ENCODE data around the gene ZNF23.

Gene ZNF23

DNA sequence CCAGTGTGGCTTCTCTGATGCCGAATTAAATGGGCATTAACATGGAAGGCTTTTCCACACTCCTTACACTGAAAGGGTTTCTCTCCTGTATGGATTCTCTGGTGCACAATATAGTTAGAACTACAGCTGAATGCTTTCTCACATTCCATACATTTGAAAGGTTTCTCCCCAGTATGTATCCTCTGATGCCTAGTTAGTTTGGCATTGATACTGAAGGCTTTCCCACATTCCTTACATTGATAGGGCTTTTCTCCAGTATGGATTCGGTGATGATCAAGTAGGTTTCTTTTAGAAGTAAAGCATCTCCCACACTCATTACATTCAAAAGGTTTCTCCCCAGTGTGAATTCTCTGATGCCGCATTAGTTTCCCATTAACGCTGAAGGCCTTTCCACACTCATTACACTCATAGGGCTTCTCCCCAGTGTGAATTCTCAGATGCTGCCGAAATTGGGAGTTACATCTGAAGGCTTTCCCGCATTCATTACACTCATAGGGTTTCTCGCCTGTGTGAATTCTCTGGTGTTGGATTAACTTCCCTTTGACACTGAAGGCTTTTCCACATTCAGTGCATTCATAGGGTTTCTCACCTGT lies 13.7 kb downstream of the ZNF23 start:
- TF ChIP-seq POLR2AphosphoS5 (IDR thresholded peaks at IDR 0.05; ENCODE audit: low read depth, low read length) (no peak), TAF1 (IDR thresholded peaks at IDR 0.05; ENCODE audit: borderline replicate concordance, insufficient read depth, low read length) (no peak)

DNA sequence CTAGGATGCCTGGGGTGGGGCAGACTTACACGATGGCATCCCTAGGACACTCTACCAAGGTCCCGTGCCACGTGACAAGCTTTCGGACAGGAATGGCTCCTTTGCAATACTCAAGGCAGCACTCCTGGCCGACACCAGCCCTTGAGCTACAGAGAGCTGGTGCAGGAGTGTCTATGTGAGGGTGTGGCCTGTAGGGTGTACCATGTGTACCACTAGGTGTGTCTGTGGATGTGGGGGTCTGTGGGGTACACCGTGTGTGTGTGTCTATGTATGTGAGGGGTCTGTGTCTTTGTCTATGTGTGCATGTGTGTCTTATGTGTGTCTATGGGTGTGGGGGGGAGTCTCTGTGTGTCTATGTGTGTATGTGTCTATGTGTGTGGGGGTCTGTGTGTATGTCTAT lies 18.3 kb downstream of the ZNF23 start:
- no peak for TF ChIP-seq FOXP2 (optimal IDR thresholded peaks at IDR 0.05; ENCODE audit: borderline replicate concordance, extremely low read depth, extremely low read length, insufficient read depth)
- TF ChIP-seq, protein P1, sequence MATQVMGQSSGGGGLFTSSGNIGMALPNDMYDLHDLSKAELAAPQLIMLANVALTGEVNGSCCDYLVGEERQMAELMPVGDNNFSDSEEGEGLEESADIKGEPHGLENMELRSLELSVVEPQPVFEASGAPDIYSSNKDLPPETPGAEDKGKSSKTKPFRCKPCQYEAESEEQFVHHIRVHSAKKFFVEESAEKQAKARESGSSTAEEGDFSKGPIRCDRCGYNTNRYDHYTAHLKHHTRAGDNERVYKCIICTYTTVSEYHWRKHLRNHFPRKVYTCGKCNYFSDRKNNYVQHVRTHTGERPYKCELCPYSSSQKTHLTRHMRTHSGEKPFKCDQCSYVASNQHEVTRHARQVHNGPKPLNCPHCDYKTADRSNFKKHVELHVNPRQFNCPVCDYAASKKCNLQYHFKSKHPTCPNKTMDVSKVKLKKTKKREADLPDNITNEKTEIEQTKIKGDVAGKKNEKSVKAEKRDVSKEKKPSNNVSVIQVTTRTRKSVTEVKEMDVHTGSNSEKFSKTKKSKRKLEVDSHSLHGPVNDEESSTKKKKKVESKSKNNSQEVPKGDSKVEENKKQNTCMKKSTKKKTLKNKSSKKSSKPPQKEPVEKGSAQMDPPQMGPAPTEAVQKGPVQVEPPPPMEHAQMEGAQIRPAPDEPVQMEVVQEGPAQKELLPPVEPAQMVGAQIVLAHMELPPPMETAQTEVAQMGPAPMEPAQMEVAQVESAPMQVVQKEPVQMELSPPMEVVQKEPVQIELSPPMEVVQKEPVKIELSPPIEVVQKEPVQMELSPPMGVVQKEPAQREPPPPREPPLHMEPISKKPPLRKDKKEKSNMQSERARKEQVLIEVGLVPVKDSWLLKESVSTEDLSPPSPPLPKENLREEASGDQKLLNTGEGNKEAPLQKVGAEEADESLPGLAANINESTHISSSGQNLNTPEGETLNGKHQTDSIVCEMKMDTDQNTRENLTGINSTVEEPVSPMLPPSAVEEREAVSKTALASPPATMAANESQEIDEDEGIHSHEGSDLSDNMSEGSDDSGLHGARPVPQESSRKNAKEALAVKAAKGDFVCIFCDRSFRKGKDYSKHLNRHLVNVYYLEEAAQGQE (IDR thresholded peaks at IDR 0.05; ENCODE audit: insufficient read depth in 1 of 2, low read depth in 2 of 2, low read length in 2 of 2): no peak
- TF ChIP-seq TAF1 (IDR thresholded peaks at IDR 0.05; ENCODE audit: borderline replicate concordance, insufficient read depth, low read length): no peak
- TF ChIP-seq SIN3A (IDR thresholded peaks at IDR 0.05; ENCODE audit: borderline replicate concordance, insufficient read depth, low read length): no peak
- no peak for TF ChIP-seq POLR2AphosphoS5 (IDR thresholded peaks at IDR 0.05; ENCODE audit: low read depth, low read length)

DNA sequence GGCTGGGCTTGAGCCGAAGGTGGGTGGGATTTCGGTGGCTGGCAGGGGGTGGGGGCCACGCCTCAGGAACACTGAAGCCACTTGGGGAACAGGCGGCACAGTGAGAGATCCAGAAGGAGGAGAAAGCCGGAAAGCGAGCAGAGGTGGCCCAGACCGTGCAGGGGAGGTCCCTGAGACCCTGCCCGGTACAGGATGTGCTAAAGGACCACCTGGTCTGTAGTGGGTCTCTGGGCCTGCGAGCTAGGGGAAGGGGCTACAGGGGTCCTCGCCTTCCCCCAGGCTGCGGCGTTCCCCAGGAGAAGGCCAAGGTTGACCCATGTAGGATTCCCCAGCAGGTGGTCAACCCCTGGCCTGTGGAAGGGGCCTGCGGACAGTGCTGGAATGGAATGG lies 20.0 kb downstream of the ZNF23 start, which contains the start of gene TLE7:
TLE7 (minus strand) TSS at position 4 of the 390 bp plus-strand sequence. CDS start 8,730 bp downstream, outside the sequence.
- no peak for TF ChIP-seq TAF1 (IDR thresholded peaks at IDR 0.05; ENCODE audit: borderline replicate concordance, insufficient read depth, low read length)
- no peak for TF ChIP-seq FOXP2 (optimal IDR thresholded peaks at IDR 0.05; ENCODE audit: borderline replicate concordance, extremely low read depth, extremely low read length, insufficient read depth)
- TF ChIP-seq, protein P1 (IDR thresholded peaks at IDR 0.05; ENCODE audit: insufficient read depth in 1 of 2, low read depth in 2 of 2, low read length in 2 of 2): no peak
- no peak for TF ChIP-seq SIN3A (IDR thresholded peaks at IDR 0.05; ENCODE audit: borderline replicate concordance, insufficient read depth, low read length)
- TF ChIP-seq POLR2AphosphoS5 (IDR thresholded peaks at IDR 0.05; ENCODE audit: low read depth, low read length): no peak

DNA sequence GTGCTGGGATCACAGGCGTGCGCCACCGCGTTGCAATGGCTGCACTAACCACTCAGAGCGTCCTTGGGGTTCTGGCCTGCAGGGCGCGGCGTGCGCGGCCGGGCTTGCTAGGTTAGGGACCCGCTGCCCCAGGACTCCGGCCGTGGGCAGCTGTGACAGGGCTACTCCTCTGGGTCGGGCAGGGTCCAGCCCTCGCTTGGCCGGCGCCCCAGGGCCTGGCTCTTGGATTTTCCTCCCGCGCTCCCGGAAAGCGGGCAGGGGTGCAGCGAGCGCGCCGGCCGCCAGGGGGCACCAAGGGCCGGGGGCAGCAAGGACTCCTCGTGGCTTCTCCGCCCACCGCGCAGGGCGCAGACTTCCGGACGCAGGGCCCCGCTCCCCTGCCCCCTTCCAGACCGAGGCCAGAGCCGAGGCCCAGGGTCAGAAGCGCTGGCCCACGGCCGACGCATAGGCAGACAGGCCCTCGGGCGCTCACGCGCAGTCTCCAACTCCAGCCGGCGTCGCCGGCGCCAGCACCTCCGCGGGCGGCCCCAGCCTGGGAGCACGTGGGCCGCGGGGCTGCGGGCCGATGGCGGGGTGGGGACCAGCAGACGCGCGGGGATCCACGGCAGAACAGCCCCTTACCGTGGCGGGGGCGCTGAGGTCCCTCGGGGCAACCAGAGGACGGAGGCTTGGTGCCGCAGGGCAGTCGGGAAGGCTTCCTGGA lies 20.5 kb downstream of the ZNF23 start:
- no peak for TF ChIP-seq TAF1 (IDR thresholded peaks at IDR 0.05; ENCODE audit: borderline replicate concordance, insufficient read depth, low read length)

DNA sequence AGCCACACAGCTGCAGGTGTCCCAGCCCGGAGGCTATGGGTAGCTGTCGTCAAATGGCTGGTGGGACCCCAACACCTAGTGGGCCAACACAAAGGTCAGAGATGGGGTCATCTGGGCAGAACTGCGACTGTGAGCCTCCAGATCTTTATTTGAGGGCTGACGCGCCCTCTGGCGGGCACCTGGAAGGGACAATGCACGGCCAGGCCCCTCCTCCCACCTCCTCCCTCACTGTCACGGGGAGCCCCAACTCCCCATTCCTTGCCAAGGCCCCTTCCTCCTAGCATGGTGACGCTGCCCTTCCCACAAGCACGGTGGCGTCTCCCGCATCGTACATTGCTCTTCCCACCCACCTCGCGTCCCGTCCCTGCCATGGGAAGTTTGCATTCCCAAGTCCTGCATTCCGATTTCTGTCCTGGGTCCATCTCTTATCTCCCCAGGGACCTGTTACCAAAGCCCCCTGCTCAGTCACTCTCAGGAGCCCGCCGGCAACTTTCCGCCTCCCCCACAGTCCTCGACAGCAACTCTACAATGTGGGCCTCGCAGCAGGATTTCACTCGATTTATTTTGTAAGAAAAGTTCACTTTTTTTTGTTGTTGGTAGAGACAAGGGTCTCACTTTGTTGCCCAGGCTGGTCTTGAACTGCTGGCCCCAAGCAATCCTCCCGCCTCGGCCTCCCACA lies 21.2 kb downstream of the ZNF23 start:
- TF ChIP-seq FOXP2 (optimal IDR thresholded peaks at IDR 0.05; ENCODE audit: borderline replicate concordance, extremely low read depth, extremely low read length, insufficient read depth) (no peak), TAF1 (IDR thresholded peaks at IDR 0.05; ENCODE audit: borderline replicate concordance, insufficient read depth, low read length) (no peak), POLR2AphosphoS5 (IDR thresholded peaks at IDR 0.05; ENCODE audit: low read depth, low read length) (no peak), SIN3A (IDR thresholded peaks at IDR 0.05; ENCODE audit: borderline replicate concordance, insufficient read depth, low read length) (no peak)
- TF ChIP-seq, protein P1 (IDR thresholded peaks at IDR 0.05; ENCODE audit: insufficient read depth in 1 of 2, low read depth in 2 of 2, low read length in 2 of 2): no peak

DNA sequence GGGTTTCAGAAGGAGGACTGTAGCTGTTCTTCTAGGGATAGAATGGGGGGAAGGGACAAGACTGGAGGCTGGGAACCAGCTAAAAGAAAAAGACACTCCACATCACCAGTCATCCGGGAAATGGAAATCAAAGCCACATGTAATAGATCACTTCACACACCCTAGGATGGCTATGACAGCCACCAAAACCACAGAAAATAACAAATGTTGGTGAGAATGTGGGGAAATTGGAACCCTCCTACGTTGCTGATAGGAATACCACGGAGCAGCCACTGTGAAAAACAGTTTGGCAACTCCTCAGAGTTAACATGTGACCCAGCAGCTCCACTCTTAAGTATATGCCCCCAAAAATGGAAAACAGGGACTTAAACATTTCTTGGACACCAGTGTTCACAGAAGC lies 22.5 kb downstream of the ZNF23 start:
- no peak for TF ChIP-seq POLR2AphosphoS5 (IDR thresholded peaks at IDR 0.05; ENCODE audit: low read depth, low read length)
- no peak for TF ChIP-seq SIN3A (IDR thresholded peaks at IDR 0.05; ENCODE audit: borderline replicate concordance, insufficient read depth, low read length)
- TF ChIP-seq FOXP2 (optimal IDR thresholded peaks at IDR 0.05; ENCODE audit: borderline replicate concordance, extremely low read depth, extremely low read length, insufficient read depth): no peak
- TF ChIP-seq, protein P1 (IDR thresholded peaks at IDR 0.05; ENCODE audit: insufficient read depth in 1 of 2, low read depth in 2 of 2, low read length in 2 of 2): no peak
- TF ChIP-seq TAF1 (IDR thresholded peaks at IDR 0.05; ENCODE audit: borderline replicate concordance, insufficient read depth, low read length): no peak
